Measurements from ENCODE around the gene DLGAP4.

Gene DLGAP4

GRCh38 chr20:36268440-36269342 lies 37.4 kb upstream of the DLGAP4 start:
- 56 to 57% methylated on average over 9 to 10 of the region's 10 CpGs for WGBS, 2 experiments
- no peak overlapping the region for H3K27ac ChIP-seq (ENCODE audit: insufficient read depth, low read depth, low read length, poor library complexity, severe bottlenecking)
- no peaks in the 10 kb centered on the region for H3K36me3 ChIP-seq (ENCODE audit: control insufficient read depth, insufficient read depth, low read length)
- H3K4me3 ChIP-seq (ENCODE audit: insufficient read depth, low read depth, low read length), result no peak overlapping the region
- peaks cover 11% of the 10 kb centered on the region for H3K4me1 ChIP-seq (ENCODE audit: control insufficient read depth, insufficient read depth, low read length)
- no peaks in the 10 kb centered on the region for H3K27me3 ChIP-seq (ENCODE audit: control insufficient read depth, insufficient read depth, low read length, poor library complexity, severe bottlenecking)
- no peaks in the 10 kb centered on the region for H3K9me3 ChIP-seq (ENCODE audit: control insufficient read depth, low read length)

DNA sequence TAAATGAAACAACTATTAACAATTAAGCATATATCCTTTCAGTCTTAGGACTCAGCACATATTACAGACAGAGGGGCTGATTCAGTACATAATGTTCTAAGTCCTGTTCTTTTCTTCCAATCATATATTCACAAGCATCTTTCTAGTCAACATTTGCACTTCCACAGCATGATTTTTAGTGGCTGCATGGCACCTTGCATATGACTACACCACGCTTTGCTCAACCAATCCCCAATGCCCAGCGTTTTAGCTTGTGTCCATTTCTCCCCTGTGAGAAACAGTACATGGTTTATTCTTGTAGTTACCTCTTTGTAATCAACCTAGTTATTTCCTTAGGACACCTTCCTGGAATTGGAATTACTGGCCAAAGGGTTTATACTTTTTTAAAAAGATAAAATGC lies 36.6 kb upstream of the DLGAP4 start:
- WGBS, 2 experiments, result 91 to 98% methylated on average over 2 of the region's 2 CpGs
- Histone ChIP-seq H3K36me3 (ENCODE audit: control insufficient read depth, insufficient read depth, low read length) (no peaks in the 10 kb centered on the region), H3K27ac (ENCODE audit: insufficient read depth, low read depth, low read length, poor library complexity, severe bottlenecking) (no peak overlapping the region), H3K27me3 (ENCODE audit: control insufficient read depth, insufficient read depth, low read length, poor library complexity, severe bottlenecking) (no peaks in the 10 kb centered on the region), H3K4me1 (ENCODE audit: control insufficient read depth, insufficient read depth, low read length) (peaks cover 18% of the 10 kb centered on the region), H3K4me3 (ENCODE audit: insufficient read depth, low read depth, low read length) (no peak overlapping the region), H3K9me3 (ENCODE audit: control insufficient read depth, low read length) (no peaks in the 10 kb centered on the region)

DNA sequence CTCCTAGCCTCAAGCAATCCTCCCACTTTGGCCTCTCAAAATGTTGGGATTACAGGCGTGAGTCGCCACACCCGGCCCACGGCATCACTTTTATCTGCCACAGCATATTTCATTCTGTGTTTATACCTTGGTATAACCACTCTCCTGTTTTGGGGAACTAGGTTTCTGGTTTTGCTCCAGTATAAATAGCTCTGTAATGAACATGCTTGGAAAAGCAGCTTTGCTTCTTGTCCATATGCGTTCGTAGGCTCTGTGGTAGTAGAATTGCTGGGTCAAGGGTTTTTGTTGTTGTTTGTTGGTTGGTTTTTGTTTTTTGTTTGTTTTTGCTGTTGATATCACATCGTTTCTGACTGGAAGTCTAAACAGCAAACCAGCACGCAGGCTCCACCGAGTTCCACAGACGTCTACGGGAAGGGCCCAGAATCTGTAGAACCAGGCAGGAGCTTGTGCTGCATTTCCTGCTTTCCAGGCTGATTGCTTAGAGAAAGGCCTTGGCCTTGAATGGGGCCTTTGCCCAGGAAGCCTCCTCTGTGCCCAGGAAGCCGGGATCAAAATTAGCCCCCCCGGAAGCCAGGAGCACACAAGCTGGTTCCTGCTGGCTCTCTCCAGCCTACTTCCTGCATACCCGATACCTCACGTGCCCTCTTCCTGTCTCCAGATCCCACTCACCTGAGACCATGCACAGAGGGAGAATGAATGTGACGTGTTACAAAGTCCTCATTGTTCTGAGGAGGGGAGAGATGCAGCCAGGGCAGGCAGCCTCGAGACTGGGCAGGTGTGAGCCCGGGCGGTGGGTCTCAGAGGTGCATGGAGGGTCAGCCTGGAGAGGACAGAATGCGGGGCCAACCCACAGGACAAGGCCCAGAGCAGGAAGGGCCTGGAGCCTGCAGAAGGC lies 35.1 kb upstream of the DLGAP4 start:
- Histone ChIP-seq H3K9me3 (ENCODE audit: control insufficient read depth, low read length) (no peaks in the 10 kb centered on the region), H3K27ac (ENCODE audit: insufficient read depth, low read depth, low read length, poor library complexity, severe bottlenecking) (no peak overlapping the region), H3K36me3 (ENCODE audit: control insufficient read depth, insufficient read depth, low read length) (no peaks in the 10 kb centered on the region), H3K4me1 (ENCODE audit: control insufficient read depth, insufficient read depth, low read length) (peaks cover 19% of the 10 kb centered on the region), H3K27me3 (ENCODE audit: control insufficient read depth, insufficient read depth, low read length, poor library complexity, severe bottlenecking) (no peaks in the 10 kb centered on the region), H3K4me3 (ENCODE audit: insufficient read depth, low read depth, low read length) (no peak overlapping the region)
- 91 to 93% methylated on average over 20 of the region's 20 CpGs for WGBS, 2 experiments

DNA sequence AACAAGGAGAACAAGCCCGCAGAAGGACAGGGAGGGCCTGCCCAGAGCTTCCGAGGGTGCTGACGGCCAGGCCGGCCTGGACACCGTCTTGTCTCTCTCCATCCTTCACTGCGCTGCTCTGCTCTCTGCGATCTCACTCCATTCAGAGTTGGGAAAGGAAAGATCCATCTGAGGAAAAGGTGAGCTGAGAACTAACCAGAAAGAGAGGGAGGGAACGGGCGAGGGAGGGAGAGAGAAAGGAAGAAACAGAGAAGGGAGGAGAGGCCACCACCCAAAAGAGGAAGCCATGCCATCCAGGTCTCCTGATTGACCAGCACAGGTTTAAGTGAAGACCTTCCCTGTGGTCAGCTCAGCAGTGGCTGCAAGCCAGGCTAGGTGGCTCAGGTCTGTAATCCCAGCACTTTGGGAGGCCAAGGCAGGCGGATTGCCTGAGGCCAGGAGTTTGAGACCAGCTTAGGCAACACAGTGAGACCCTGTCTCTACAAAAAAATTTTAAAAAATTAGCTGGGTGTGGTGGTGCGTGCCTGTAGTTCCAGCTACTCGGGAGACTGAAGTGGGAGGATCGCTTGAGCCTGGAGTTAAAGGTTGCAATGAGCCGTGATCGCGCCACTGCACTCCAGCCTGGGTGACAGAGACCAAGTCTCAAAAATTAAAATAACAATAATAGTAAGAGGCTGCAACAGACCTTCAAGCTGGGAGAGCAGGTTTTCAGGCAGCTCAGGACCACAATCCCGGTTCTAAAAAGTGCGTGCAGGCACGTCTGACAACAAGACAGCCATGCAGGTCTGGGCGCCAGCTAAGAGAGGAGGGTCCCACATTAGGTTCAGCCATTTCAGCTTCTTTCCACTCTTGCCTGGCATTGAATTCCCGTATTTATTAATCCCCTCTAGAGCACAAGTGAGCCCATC lies 34.2 kb upstream of the DLGAP4 start:
- peaks cover 19% of the 10 kb centered on the region for H3K4me1 ChIP-seq (ENCODE audit: control insufficient read depth, insufficient read depth, low read length)
- no peaks in the 10 kb centered on the region for H3K36me3 ChIP-seq (ENCODE audit: control insufficient read depth, insufficient read depth, low read length)
- no peak overlapping the region for H3K27ac ChIP-seq (ENCODE audit: insufficient read depth, low read depth, low read length, poor library complexity, severe bottlenecking)
- H3K4me3 ChIP-seq (ENCODE audit: insufficient read depth, low read depth, low read length), result no peak overlapping the region
- H3K9me3 ChIP-seq (ENCODE audit: control insufficient read depth, low read length), result no peaks in the 10 kb centered on the region
- H3K27me3 ChIP-seq (ENCODE audit: control insufficient read depth, insufficient read depth, low read length, poor library complexity, severe bottlenecking), result no peaks in the 10 kb centered on the region
- WGBS, 2 experiments, result 90 to 92% methylated on average over 21 of the region's 21 CpGs

DNA sequence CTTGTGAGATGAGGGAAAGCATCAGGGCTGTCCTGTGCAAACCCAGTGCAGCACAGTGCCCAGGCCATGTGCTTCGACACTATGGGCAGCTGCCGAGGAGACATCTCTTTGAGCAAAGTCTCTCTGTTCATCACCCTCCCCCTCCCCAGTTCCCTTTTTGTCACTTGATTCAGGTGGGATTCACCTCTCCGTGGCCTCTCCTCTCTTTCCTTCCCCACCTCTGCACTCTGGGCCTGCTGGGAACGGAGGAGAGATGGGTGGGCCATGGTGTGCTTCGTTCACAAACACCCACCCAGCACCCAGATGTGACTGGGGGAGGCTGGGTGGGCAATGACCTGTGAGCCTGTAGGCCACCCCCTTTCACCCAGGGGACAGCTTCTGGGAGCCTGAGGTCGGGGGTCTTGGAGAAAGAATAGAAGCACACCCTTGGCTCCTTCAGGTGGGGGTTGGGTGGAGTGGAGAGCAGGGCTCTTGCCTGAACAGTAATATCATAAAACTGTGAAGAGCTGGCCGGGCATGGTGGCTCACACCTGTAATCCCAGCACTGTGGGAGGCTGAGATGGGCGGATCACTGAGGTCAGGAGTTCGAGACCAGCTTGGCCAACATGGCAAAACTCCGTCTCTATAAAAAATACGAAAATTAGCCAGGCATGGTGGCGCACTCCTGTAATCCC lies 33.5 kb upstream of the DLGAP4 start:
- H3K4me1 ChIP-seq (ENCODE audit: control insufficient read depth, insufficient read depth, low read length), result peaks cover 18% of the 10 kb centered on the region
- H3K36me3 ChIP-seq (ENCODE audit: control insufficient read depth, insufficient read depth, low read length), result no peaks in the 10 kb centered on the region
- H3K27ac ChIP-seq (ENCODE audit: insufficient read depth, low read depth, low read length, poor library complexity, severe bottlenecking), result no peak overlapping the region
- WGBS, 2 experiments, result 91 to 93% methylated on average over 12 of the region's 12 CpGs
- no peaks in the 10 kb centered on the region for H3K27me3 ChIP-seq (ENCODE audit: control insufficient read depth, insufficient read depth, low read length, poor library complexity, severe bottlenecking)
- H3K4me3 ChIP-seq (ENCODE audit: insufficient read depth, low read depth, low read length), result no peak overlapping the region
- no peaks in the 10 kb centered on the region for H3K9me3 ChIP-seq (ENCODE audit: control insufficient read depth, low read length)

- Histone ChIP-seq H3K27ac (ENCODE audit: insufficient read depth, low read depth, low read length, poor library complexity, severe bottlenecking) (no peak overlapping the region), H3K36me3 (ENCODE audit: control insufficient read depth, insufficient read depth, low read length) (no peaks in the 10 kb centered on the region), H3K27me3 (ENCODE audit: control insufficient read depth, insufficient read depth, low read length, poor library complexity, severe bottlenecking) (no peaks in the 10 kb centered on the region), H3K9me3 (ENCODE audit: control insufficient read depth, low read length) (no peaks in the 10 kb centered on the region), H3K4me3 (ENCODE audit: insufficient read depth, low read depth, low read length) (no peak overlapping the region), H3K4me1 (ENCODE audit: control insufficient read depth, insufficient read depth, low read length) (peaks cover 10% of the 10 kb centered on the region)
- 84 to 89% methylated on average over 12 of the region's 12 CpGs for WGBS, 2 experiments
These were observed 32.5 kb upstream of the DLGAP4 start for GRCh38 chr20:36273414-36274180.

GRCh38 chr20:36274181-36274841 lies 31.8 kb upstream of the DLGAP4 start:
- Histone ChIP-seq H3K4me1 (ENCODE audit: control insufficient read depth, insufficient read depth, low read length) (peaks cover 8% of the 10 kb centered on the region), H3K9me3 (ENCODE audit: control insufficient read depth, low read length) (no peaks in the 10 kb centered on the region), H3K36me3 (ENCODE audit: control insufficient read depth, insufficient read depth, low read length) (no peaks in the 10 kb centered on the region), H3K27me3 (ENCODE audit: control insufficient read depth, insufficient read depth, low read length, poor library complexity, severe bottlenecking) (no peaks in the 10 kb centered on the region), H3K4me3 (ENCODE audit: insufficient read depth, low read depth, low read length) (no peak overlapping the region), H3K27ac (ENCODE audit: insufficient read depth, low read depth, low read length, poor library complexity, severe bottlenecking) (no peak overlapping the region)
- WGBS, 2 experiments, result 71 to 74% methylated on average over 19 to 20 of the region's 20 CpGs

- Histone ChIP-seq H3K27me3 (ENCODE audit: control insufficient read depth, insufficient read depth, low read length, poor library complexity, severe bottlenecking) (no peaks in the 10 kb centered on the region), H3K9me3 (ENCODE audit: control insufficient read depth, low read length) (no peaks in the 10 kb centered on the region), H3K4me1 (ENCODE audit: control insufficient read depth, insufficient read depth, low read length) (peaks cover 8% of the 10 kb centered on the region), H3K27ac (ENCODE audit: insufficient read depth, low read depth, low read length, poor library complexity, severe bottlenecking) (no peak overlapping the region), H3K4me3 (ENCODE audit: insufficient read depth, low read depth, low read length) (no peak overlapping the region), H3K36me3 (ENCODE audit: control insufficient read depth, insufficient read depth, low read length) (no peaks in the 10 kb centered on the region)
- WGBS, 2 experiments, result 83% methylated on average over 5 of the region's 5 CpGs
These were observed 31.1 kb upstream of the DLGAP4 start for GRCh38 chr20:36275011-36275410.
